ENCODE measurements around the gene COQ8A. TPM values are rescaled to one million over a fixed set of nuclear protein-coding genes. Genes with fewer than 3 reads are reported as not detected.

COQ8A gene
- total and polyA plus RNA-seq, 10 of the 15 experiments (the other 5 are each of a cell fraction or from before 2014, with no cell fraction given): 0.72 to 24.8 (median 12.1) TPM

GRCh38 chr1:226960944-226961765, 21.1 kb downstream of the COQ8A start (continued):
- TF ChIP-seq EP300 (IDR thresholded peaks at IDR 0.05; ENCODE audit: borderline replicate concordance in 1 of 2, control insufficient read depth in 1 of 2, low read depth in 2 of 2, low read length in 2 of 2) (no peak), ESRRA (IDR thresholded peaks at IDR 0.05; ENCODE audit: low read length) (no peak), MXI1 (IDR thresholded peaks at IDR 0.05; ENCODE audit: low read depth, low read length) (no peak), CREM (IDR thresholded peaks at IDR 0.05; ENCODE audit: low read depth) (no peak), PML (IDR thresholded peaks at IDR 0.05; ENCODE audit: low read length) (no peak), IRF4 (IDR thresholded peaks at IDR 0.05; ENCODE audit: low read depth, low read length) (no peak)

GRCh38 chr1:226962421-226963391, 22.6 kb downstream of the COQ8A start:
- Histone ChIP-seq H3K4me1 (ENCODE audit: control insufficient read depth, insufficient read depth, low read length) (no peaks in the 10 kb centered on the region; the same call in 1 of the 2 replicates), H4K20me1 (ENCODE audit: control insufficient read depth, insufficient read depth) (no peaks in the 10 kb centered on the region; the same call in 1 of the 2 replicates)
- CTCF ChIA-PET: interaction anchor here (0.6 kb wide), 1 partner anchor 441 kb away, joined by 3 read pairs; no protein-coding TSS in a partner anchor
- no peak for TF ChIP-seq CREM (IDR thresholded peaks at IDR 0.05; ENCODE audit: low read depth)
- no peak for TF ChIP-seq CHD1 (IDR thresholded peaks at IDR 0.05; ENCODE audit: low read depth, low read length)
- no peak for TF ChIP-seq JUNB (IDR thresholded peaks at IDR 0.05)
- TF ChIP-seq, protein P1, sequence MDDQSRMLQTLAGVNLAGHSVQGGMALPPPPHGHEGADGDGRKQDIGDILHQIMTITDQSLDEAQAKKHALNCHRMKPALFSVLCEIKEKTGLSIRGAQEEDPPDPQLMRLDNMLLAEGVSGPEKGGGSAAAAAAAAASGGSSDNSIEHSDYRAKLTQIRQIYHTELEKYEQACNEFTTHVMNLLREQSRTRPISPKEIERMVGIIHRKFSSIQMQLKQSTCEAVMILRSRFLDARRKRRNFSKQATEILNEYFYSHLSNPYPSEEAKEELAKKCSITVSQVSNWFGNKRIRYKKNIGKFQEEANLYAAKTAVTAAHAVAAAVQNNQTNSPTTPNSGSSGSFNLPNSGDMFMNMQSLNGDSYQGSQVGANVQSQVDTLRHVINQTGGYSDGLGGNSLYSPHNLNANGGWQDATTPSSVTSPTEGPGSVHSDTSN (IDR thresholded peaks at IDR 0.05; ENCODE audit: insufficient replicate concordance, low read depth, low read length): no peak
- TF ChIP-seq, protein P2, sequence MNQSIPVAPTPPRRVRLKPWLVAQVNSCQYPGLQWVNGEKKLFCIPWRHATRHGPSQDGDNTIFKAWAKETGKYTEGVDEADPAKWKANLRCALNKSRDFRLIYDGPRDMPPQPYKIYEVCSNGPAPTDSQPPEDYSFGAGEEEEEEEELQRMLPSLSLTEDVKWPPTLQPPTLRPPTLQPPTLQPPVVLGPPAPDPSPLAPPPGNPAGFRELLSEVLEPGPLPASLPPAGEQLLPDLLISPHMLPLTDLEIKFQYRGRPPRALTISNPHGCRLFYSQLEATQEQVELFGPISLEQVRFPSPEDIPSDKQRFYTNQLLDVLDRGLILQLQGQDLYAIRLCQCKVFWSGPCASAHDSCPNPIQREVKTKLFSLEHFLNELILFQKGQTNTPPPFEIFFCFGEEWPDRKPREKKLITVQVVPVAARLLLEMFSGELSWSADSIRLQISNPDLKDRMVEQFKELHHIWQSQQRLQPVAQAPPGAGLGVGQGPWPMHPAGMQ (IDR thresholded peaks at IDR 0.05; ENCODE audit: borderline replicate concordance): no peak
- no peak for TF ChIP-seq SMC3 (IDR thresholded peaks at IDR 0.05; ENCODE audit: borderline replicate concordance, low read length)
- TF ChIP-seq, protein P3, sequence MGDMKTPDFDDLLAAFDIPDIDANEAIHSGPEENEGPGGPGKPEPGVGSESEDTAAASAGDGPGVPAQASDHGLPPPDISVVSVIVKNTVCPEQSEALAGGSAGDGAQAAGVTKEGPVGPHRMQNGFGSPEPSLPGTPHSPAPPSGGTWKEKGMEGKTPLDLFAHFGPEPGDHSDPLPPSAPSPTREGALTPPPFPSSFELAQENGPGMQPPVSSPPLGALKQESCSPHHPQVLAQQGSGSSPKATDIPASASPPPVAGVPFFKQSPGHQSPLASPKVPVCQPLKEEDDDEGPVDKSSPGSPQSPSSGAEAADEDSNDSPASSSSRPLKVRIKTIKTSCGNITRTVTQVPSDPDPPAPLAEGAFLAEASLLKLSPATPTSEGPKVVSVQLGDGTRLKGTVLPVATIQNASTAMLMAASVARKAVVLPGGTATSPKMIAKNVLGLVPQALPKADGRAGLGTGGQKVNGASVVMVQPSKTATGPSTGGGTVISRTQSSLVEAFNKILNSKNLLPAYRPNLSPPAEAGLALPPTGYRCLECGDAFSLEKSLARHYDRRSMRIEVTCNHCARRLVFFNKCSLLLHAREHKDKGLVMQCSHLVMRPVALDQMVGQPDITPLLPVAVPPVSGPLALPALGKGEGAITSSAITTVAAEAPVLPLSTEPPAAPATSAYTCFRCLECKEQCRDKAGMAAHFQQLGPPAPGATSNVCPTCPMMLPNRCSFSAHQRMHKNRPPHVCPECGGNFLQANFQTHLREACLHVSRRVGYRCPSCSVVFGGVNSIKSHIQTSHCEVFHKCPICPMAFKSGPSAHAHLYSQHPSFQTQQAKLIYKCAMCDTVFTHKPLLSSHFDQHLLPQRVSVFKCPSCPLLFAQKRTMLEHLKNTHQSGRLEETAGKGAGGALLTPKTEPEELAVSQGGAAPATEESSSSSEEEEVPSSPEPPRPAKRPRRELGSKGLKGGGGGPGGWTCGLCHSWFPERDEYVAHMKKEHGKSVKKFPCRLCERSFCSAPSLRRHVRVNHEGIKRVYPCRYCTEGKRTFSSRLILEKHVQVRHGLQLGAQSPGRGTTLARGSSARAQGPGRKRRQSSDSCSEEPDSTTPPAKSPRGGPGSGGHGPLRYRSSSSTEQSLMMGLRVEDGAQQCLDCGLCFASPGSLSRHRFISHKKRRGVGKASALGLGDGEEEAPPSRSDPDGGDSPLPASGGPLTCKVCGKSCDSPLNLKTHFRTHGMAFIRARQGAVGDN (IDR thresholded peaks at IDR 0.05): no peak
- no peak for TF ChIP-seq FOS (IDR thresholded peaks at IDR 0.05; ENCODE audit: borderline replicate concordance, extremely low read depth, insufficient read length)

More at GRCh38 chr1:226962421-226963391, 22.6 kb downstream of the COQ8A start:
- Histone ChIP-seq H2AFZ (ENCODE audit: control insufficient read depth, low read depth, low read length) (no peak overlapping the region), H3K9ac (ENCODE audit: control insufficient read depth, insufficient read depth, low read length) (no peak overlapping the region), H3K27me3 (replicated peaks in 1 of 2; ENCODE audit: control insufficient read depth in 2 of 2, insufficient read depth in 2 of 2, low read length in 1 of 2) (no peaks in the 10 kb centered on the region), H3K9me3 (replicated peaks; ENCODE audit: control insufficient read depth, insufficient read depth, low read length) (no peaks in the 10 kb centered on the region; the same call in 2 of the 3 replicates), H3K36me3 (ENCODE audit: control insufficient read depth in 2 of 2, insufficient read depth in 2 of 2, low read length in 1 of 2) (peaks cover 0 to 6% of the 10 kb centered on the region in 2 experiments; a peak in 2 of 4 replicates), H3K27ac (ENCODE audit: control insufficient read depth, insufficient read depth) (no peak overlapping the region), H3K79me2 (ENCODE audit: control insufficient read depth, insufficient read depth, low read length) (no peaks in the 10 kb centered on the region), H3K4me2 (ENCODE audit: control insufficient read depth, insufficient read depth) (no peak overlapping the region), H3K4me3 (no peak overlapping the region)
- WGBS (ENCODE audit: insufficient coverage, insufficient replicate concordance, low lambda C conversion rate, missing lambda C conversion rate): 89% methylated on average over 28 of the region's 28 CpGs
- FAIRE-seq (no peak), DNase-seq (ENCODE audit: low read depth, low spot score) (no peak), ATAC-seq (no peak)
- ChIA-PET RAD21 (ENCODE audit: unreplicated experiment) (no interaction called here), POLR2A (no interaction called here), SMC1A (ENCODE audit: uncharacterized antibody, unreplicated experiment) (no interaction called here)
- no TSS peak for BruUV-seq (replicated peaks)
- intact Hi-C loops (cut with micrococcal nuclease; ENCODE audit: unreplicated experiment) (no loop called here), in situ Hi-C loops (cut with MboI) (no loop called here)

All from GM12878 (cell line).